NCI-H510A (cell line): ENCODE measurements around the gene GADD45B.
"Not testable (repeated sequence)": the region's sequence is repeated elsewhere in the genome, so short reads cannot be mapped to it uniquely, and the experiment has no call there.

Experiments
- DNase-seq: peaks from one replicate; lab custom pipeline; 2025; lab: John Stamatoyannopoulos, UW

Gene GADD45B

GRCh38 chr19:2469102-2469914 is 6.6 kb upstream of the GADD45B start:
- DNase-seq, result no peak

GRCh38 chr19:2469915-2470200 is 6.1 kb upstream of the GADD45B start:
- DNase-seq, result not testable (repeated sequence)

- no peak for DNase-seq
These were observed 1.5 kb upstream of the GADD45B start for GRCh38 chr19:2474232-2475017.

GRCh38 chr19:2475018-2475701 is 767 bp upstream of the GADD45B start:
- DNase-seq, result no peak

- no peak for DNase-seq
These were observed 669 bp downstream of the GADD45B start for GRCh38 chr19:2476451-2477140.

- no peak for DNase-seq
These were observed 1.3 kb downstream of the GADD45B start for GRCh38 chr19:2477141-2477710.

- no peak for DNase-seq
These were observed 1.8 kb downstream of the GADD45B start for GRCh38 chr19:2477732-2478191.

GRCh38 chr19:2478278-2478755 is 2.4 kb downstream of the GADD45B start:
- DNase-seq, result no peak

GRCh38 chr19:2478756-2479555 is 3.0 kb downstream of the GADD45B start:
- DNase-seq, result no peak

- no peak for DNase-seq
These were observed 3.7 kb downstream of the GADD45B start for GRCh38 chr19:2479556-2480194.

- DNase-seq, result no peak
These were observed 5.5 kb downstream of the GADD45B start for GRCh38 chr19:2481466-2481865.

- no peak for DNase-seq
These were observed 6.6 kb downstream of the GADD45B start for GRCh38 chr19:2482354-2483038.

GRCh38 chr19:2483084-2483483 is 7.2 kb downstream of the GADD45B start:
- DNase-seq, result no peak

GRCh38 chr19:2483484-2484151 is 7.7 kb downstream of the GADD45B start:
- DNase-seq, result no peak

- DNase-seq, result no peak
These were observed 8.4 kb downstream of the GADD45B start for GRCh38 chr19:2484178-2484937.

- no peak for DNase-seq
These were observed 9.5 kb downstream of the GADD45B start for GRCh38 chr19:2485428-2485827.

GRCh38 chr19:2487090-2487489 is 11.2 kb downstream of the GADD45B start:
- no peak for DNase-seq

GRCh38 chr19:2487842-2488241 is 11.9 kb downstream of the GADD45B start:
- DNase-seq, result no peak
